ENCODE data around the gene CLIC4.
"Not testable (repeated sequence)": the region's sequence is repeated elsewhere in the genome, so short reads cannot be mapped to it uniquely, and the experiment has no call there.

Gene CLIC4

GRCh38 chr1:24805534-24806301, 60.5 kb downstream of the CLIC4 start:
- Histone ChIP-seq H3K4me2 (ENCODE audit: low read length) (peak overlapping the region; percentile 26), H3K4me1 (ENCODE audit: control insufficient read depth, insufficient read depth, low read length) (peaks cover 19% of the 10 kb centered on the region), H3K9ac (ENCODE audit: low read depth, low read length) (no peak overlapping the region), H3K36me3 (ENCODE audit: insufficient read depth, low read length) (peaks cover 40% of the 10 kb centered on the region), H3K4me3 (ENCODE audit: low read length) (no peak overlapping the region), H3K9me3 (replicated peaks; ENCODE audit: low read length) (no peaks in the 10 kb centered on the region), H3K27me3 (ENCODE audit: control insufficient read depth, insufficient read depth, low read length) (no peaks in the 10 kb centered on the region)

DNA sequence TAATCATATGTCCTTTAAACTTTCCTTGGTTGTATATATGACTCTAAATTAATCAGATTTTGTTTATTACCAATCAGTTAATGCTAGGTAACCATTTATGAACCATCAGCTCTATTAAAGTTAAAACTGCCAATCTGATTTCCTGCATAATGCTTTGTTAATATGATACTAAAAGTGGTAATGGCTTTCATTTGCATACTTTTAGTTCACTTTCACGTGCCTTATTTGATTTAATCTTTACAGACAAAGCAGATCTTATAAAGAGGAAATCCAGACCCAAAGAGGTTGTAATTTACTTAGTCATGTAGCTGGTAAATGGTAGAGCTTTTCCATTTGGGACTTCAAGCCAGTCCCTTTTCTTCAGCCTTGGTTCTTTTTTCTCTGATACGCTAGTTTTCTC, 61.3 kb downstream of the CLIC4 start:
- Histone ChIP-seq H3K4me1 (ENCODE audit: control insufficient read depth, insufficient read depth, low read length) (peaks cover 19% of the 10 kb centered on the region), H3K4me2 (ENCODE audit: low read length) (no peak overlapping the region), H3K27me3 (ENCODE audit: control insufficient read depth, insufficient read depth, low read length) (no peaks in the 10 kb centered on the region), H3K4me3 (ENCODE audit: low read length) (no peak overlapping the region), H3K9me3 (replicated peaks; ENCODE audit: low read length) (no peaks in the 10 kb centered on the region), H3K9ac (ENCODE audit: low read depth, low read length) (no peak overlapping the region), H3K36me3 (ENCODE audit: insufficient read depth, low read length) (peaks cover 33% of the 10 kb centered on the region)

DNA sequence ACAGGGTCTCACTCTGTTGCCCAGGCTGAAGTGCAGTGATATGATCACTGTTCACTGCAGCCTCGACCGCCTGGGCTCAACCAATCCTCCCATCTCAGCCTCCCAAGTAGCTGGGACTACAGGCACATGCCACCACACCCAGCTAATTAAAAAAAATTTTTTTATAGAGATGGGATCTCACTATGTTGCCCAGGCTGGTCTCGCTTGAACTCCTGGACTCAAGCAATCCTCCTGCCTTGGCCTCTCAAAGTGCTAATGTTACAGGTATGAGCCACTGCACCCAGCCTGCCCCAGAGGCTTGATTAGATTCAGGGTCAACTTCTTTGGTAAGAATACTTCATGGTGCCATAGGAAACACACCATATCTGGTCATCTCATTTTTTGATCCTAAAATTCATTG, 66.2 kb downstream of the CLIC4 start:
- not testable (repeated sequence) for H3K9ac ChIP-seq (ENCODE audit: low read depth, low read length); H3K27me3 ChIP-seq (ENCODE audit: control insufficient read depth, insufficient read depth, low read length); H3K4me3 ChIP-seq (ENCODE audit: low read length); H3K4me2 ChIP-seq (ENCODE audit: low read length); H3K9me3 ChIP-seq (replicated peaks; ENCODE audit: low read length); H3K4me1 ChIP-seq (ENCODE audit: control insufficient read depth, insufficient read depth, low read length)
- peaks cover 37% of the 10 kb centered on the region for H3K36me3 ChIP-seq (ENCODE audit: insufficient read depth, low read length)

DNA sequence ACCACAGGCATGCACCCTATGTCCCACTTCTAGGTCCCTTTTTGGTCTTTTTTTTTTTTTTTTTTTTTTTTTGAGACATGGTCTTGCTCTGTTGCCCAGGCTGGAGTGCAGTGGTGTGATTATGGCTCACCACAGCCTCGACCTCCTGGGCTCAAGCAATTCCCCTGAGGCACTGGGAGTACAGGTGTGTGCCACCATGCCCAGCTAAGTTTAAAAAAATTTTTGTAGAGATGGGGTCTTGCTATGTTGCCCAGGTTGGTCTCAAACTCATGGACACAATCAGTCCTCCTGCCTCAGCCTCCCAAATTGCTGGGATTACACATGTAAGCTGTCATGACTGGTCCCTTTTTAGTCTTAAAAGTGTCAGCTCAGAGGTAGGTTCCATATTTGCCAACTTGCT, 75.0 kb downstream of the CLIC4 start:
- H3K27me3 ChIP-seq (ENCODE audit: control insufficient read depth, insufficient read depth, low read length); H3K4me3 ChIP-seq (ENCODE audit: low read length); H3K9ac ChIP-seq (ENCODE audit: low read depth, low read length); H3K4me1 ChIP-seq (ENCODE audit: control insufficient read depth, insufficient read depth, low read length); H3K9me3 ChIP-seq (replicated peaks; ENCODE audit: low read length); H3K4me2 ChIP-seq (ENCODE audit: low read length): not testable (repeated sequence)
- H3K36me3 ChIP-seq (ENCODE audit: insufficient read depth, low read length), result peaks cover 39% of the 10 kb centered on the region

- Histone ChIP-seq H3K4me2 (ENCODE audit: low read length) (no peak overlapping the region), H3K9me3 (replicated peaks; ENCODE audit: low read length) (no peaks in the 10 kb centered on the region), H3K27me3 (ENCODE audit: control insufficient read depth, insufficient read depth, low read length) (no peaks in the 10 kb centered on the region), H3K4me1 (ENCODE audit: control insufficient read depth, insufficient read depth, low read length) (peaks cover 18% of the 10 kb centered on the region), H3K9ac (ENCODE audit: low read depth, low read length) (no peak overlapping the region), H3K4me3 (ENCODE audit: low read length) (no peak overlapping the region), H3K36me3 (ENCODE audit: insufficient read depth, low read length) (peaks cover 34% of the 10 kb centered on the region)
Measured at GRCh38 chr1:24822887-24823286, 77.6 kb downstream of the CLIC4 start.

DNA sequence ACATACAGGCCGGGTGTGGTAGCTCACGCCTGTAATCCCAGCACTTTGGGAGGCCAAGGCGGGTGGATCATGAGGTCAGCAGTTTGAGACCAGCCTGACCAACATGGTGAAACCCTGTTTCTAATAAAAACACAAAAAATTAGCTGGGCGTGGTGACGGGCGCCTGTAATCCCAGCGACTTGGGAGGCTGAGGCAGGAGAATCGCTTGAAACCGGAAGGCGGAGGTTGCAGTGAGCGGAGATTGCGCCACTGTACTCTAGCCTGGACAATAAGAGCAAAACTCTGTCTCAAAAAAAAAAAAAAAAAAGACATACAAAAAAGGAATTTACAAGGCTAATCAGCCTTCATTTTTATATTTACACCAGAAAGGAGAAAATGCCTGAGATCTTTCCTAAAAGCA, 78.2 kb downstream of the CLIC4 start:
- H3K4me3 ChIP-seq (ENCODE audit: low read length); H3K9me3 ChIP-seq (replicated peaks; ENCODE audit: low read length); H3K27me3 ChIP-seq (ENCODE audit: control insufficient read depth, insufficient read depth, low read length); H3K4me2 ChIP-seq (ENCODE audit: low read length); H3K9ac ChIP-seq (ENCODE audit: low read depth, low read length): not testable (repeated sequence)
- Histone ChIP-seq H3K36me3 (ENCODE audit: insufficient read depth, low read length) (peaks cover 36% of the 10 kb centered on the region), H3K4me1 (ENCODE audit: control insufficient read depth, insufficient read depth, low read length) (peaks cover 24% of the 10 kb centered on the region)

- Histone ChIP-seq H3K4me3 (ENCODE audit: low read length) (no peak overlapping the region), H3K27me3 (ENCODE audit: control insufficient read depth, insufficient read depth, low read length) (no peaks in the 10 kb centered on the region), H3K4me2 (ENCODE audit: low read length) (no peak overlapping the region), H3K36me3 (ENCODE audit: insufficient read depth, low read length) (peaks cover 40% of the 10 kb centered on the region), H3K4me1 (ENCODE audit: control insufficient read depth, insufficient read depth, low read length) (peaks cover 39% of the 10 kb centered on the region), H3K9ac (ENCODE audit: low read depth, low read length) (no peak overlapping the region), H3K9me3 (replicated peaks; ENCODE audit: low read length) (no peaks in the 10 kb centered on the region)
Measured at GRCh38 chr1:24825174-24825573, 79.9 kb downstream of the CLIC4 start.

DNA sequence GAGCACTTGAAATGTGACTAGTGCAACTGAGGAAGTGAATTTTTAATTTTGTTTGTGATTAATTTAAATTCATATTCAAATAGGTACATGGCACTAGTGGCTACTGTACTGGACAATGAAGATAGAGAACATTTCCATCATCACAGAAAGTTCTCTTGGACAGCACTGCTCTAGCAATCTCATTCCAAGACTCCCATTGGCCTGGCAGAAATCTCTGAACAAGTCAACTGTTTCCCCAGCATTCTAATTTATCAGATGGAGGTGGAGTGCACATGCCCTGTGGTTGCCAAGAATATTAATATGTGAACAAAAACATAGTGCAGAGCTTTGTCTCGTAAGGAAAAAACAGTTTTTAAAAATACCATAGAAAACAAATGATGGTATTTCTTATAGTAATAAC, 81.3 kb downstream of the CLIC4 start:
- peaks cover 36% of the 10 kb centered on the region for H3K36me3 ChIP-seq (ENCODE audit: insufficient read depth, low read length)
- H3K4me3 ChIP-seq (ENCODE audit: low read length), result no peak overlapping the region
- H3K9ac ChIP-seq (ENCODE audit: low read depth, low read length), result no peak overlapping the region
- H3K9me3 ChIP-seq (replicated peaks; ENCODE audit: low read length), result no peaks in the 10 kb centered on the region
- no peaks in the 10 kb centered on the region for H3K27me3 ChIP-seq (ENCODE audit: control insufficient read depth, insufficient read depth, low read length)
- H3K4me1 ChIP-seq (ENCODE audit: control insufficient read depth, insufficient read depth, low read length), result peaks cover 43% of the 10 kb centered on the region
- H3K4me2 ChIP-seq (ENCODE audit: low read length), result no peak overlapping the region

- H3K27me3 ChIP-seq (ENCODE audit: control insufficient read depth, insufficient read depth, low read length), result no peaks in the 10 kb centered on the region
- peaks cover 43% of the 10 kb centered on the region for H3K4me1 ChIP-seq (ENCODE audit: control insufficient read depth, insufficient read depth, low read length)
- no peaks in the 10 kb centered on the region for H3K9me3 ChIP-seq (replicated peaks; ENCODE audit: low read length)
- H3K4me3 ChIP-seq (ENCODE audit: low read length), result no peak overlapping the region
- peaks cover 27% of the 10 kb centered on the region for H3K36me3 ChIP-seq (ENCODE audit: insufficient read depth, low read length)
- no peak overlapping the region for H3K4me2 ChIP-seq (ENCODE audit: low read length)
- no peak overlapping the region for H3K9ac ChIP-seq (ENCODE audit: low read depth, low read length)
Measured at GRCh38 chr1:24827379-24828135, 82.3 kb downstream of the CLIC4 start.

- H3K9me3 ChIP-seq (replicated peaks; ENCODE audit: low read length), result no peaks in the 10 kb centered on the region
- H3K36me3 ChIP-seq (ENCODE audit: insufficient read depth, low read length), result peaks cover 25% of the 10 kb centered on the region
- H3K9ac ChIP-seq (ENCODE audit: low read depth, low read length), result no peak overlapping the region
- peaks cover 40% of the 10 kb centered on the region for H3K4me1 ChIP-seq (ENCODE audit: control insufficient read depth, insufficient read depth, low read length)
- H3K4me3 ChIP-seq (ENCODE audit: low read length), result no peak overlapping the region
- no peak overlapping the region for H3K4me2 ChIP-seq (ENCODE audit: low read length)
- H3K27me3 ChIP-seq (ENCODE audit: control insufficient read depth, insufficient read depth, low read length), result no peaks in the 10 kb centered on the region
Measured at GRCh38 chr1:24828183-24828886, 83.1 kb downstream of the CLIC4 start.

GRCh38 chr1:24828887-24829192, 83.6 kb downstream of the CLIC4 start:
- Histone ChIP-seq H3K4me1 (ENCODE audit: control insufficient read depth, insufficient read depth, low read length) (peaks cover 40% of the 10 kb centered on the region), H3K36me3 (ENCODE audit: insufficient read depth, low read length) (peaks cover 25% of the 10 kb centered on the region), H3K4me3 (ENCODE audit: low read length) (no peak overlapping the region), H3K9ac (ENCODE audit: low read depth, low read length) (no peak overlapping the region), H3K4me2 (ENCODE audit: low read length) (no peak overlapping the region), H3K27me3 (ENCODE audit: control insufficient read depth, insufficient read depth, low read length) (no peaks in the 10 kb centered on the region), H3K9me3 (replicated peaks; ENCODE audit: low read length) (no peaks in the 10 kb centered on the region)
